Measurements from ENCODE around the gene ZNF844.
"Not testable (repeated sequence)": the region's sequence is repeated elsewhere in the genome, so short reads cannot be mapped to it uniquely, and the experiment has no call there.

ZNF844 gene

DNA sequence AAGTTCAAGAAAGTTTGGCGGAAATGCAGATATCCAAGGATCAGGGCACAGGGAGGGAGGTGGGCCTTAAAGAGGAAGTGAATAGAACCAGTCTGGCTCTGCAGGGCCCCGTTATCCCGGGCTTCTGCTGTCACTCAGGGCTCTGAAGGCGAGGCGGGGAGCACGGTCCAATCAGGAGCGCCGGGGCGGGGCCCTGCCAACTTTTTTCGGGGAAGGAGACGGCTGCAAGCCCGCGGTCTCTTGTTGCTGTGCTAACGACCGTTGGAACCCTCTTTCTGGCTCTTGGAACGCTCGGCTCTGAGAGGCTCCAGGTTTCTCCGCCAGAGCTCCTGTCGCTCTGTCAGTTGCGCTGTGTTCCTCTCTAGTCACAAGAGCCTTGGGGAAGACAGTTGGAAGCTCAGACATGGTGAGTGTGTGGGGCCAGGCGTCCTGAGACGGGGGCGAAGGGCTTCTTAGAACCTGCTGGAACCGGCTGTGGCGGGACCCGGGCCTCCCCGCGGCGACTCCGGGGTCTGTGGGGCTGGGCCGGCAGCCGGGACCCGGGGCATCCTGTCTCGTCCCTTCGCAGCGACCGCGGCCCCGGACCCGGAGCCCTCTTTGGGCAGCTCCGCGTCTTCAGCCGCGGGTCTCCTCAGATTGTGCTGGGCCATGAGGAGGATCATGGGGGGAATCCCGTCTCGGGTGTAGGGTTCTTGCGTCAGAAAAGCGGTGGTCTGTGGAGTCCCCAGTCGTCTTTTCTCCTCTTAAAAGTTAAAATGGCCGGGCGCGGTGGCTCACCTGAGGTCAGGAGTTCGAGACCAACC lies 27.7 kb downstream of the ZNF844 start:
- peak; percentile 97 for DNase-seq (ENCODE audit: low spot score)

DNA sequence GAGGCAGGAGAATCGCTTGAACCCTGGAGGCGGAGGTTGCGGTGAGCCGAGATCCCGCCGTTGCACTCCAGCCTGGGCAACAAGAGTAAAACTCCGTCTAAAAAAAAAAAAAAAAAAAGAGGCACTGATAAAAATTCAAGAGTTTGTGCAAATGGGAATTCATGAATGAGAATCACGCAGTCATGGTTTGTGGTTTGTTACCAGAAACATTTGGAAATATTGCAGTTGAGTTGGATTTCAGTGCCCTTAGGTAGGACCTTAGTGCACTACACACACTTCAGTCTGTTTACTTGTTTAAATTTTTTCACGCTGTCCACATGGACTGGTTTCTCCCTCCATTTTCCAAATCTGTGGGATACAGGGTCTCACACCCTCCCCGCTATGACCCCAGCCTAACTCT lies 28.4 kb downstream of the ZNF844 start:
- peak; percentile 23 for DNase-seq (ENCODE audit: low spot score)

DNA sequence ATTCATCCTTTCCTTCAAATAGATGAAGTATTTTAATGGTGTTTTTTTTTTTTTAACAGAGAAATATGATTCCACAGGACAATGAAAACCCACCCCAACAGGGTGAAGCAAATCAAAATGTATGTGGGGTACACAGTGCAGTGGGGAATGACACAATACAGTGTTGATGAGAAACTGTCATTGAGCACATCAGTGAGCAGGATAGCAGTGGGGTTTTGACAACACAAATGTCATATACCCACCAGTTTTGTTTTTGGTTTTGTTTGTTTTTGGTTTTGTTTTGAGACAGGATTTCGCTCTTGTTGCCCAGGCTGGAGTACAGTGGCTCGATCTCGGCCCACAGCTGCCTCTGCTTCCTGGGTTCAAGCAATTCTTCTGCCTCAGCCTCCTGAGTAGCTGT lies 29.2 kb downstream of the ZNF844 start:
- DNase-seq (ENCODE audit: low spot score) = no peak

DNA sequence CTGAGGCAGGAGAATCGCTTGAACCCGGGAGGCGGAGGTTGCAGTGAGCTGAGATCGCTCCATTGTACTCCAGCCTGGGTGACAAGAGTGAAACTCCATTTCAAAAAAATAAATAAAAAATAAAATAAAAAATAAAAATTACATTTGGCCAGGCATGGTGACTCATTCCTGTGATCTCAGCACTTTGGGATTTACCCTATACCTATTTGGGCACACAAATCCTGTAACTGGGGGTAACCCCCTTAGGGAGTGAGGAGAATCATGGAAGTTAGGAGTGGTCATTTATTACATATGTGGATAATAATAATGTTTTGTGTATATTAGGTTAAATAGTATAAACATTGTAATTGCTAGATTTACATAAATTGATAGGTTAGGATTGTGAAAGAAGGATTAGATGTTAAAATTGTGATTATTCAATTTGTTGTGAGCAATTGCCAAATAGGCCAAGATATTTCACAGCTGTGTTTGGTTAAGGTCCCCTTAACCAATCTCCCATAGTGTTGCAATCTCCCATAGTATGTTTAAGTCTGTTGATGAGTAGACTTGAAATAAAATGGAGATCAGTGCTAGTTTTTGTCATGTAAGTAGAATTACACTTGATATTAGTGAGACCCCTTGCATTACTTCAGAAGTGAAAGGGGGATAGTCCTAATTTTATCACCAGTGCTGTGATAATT lies 30.7 kb downstream of the ZNF844 start:
- peak; percentile 39 for DNase-seq (ENCODE audit: low spot score)

DNA sequence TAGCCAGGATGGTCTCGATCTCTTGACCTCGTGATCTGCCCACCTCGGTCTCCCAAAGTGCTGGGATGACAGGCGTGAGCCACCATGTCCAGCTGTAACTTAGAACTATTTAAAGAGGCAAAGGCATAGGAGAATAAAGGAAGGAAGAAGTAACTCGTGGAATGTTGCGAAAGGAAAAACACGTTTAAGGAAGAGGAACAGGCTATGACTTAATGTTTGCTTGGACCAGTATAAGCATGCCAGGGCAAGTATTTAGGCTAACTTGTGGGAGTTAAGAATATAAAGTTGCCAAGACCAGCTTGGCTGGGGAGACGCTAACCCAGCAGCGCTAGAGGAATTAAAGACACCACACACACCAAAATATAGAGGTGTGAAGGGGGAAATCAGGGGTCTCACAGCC lies 33.5 kb downstream of the ZNF844 start:
- no peak for DNase-seq (ENCODE audit: low spot score)

DNA sequence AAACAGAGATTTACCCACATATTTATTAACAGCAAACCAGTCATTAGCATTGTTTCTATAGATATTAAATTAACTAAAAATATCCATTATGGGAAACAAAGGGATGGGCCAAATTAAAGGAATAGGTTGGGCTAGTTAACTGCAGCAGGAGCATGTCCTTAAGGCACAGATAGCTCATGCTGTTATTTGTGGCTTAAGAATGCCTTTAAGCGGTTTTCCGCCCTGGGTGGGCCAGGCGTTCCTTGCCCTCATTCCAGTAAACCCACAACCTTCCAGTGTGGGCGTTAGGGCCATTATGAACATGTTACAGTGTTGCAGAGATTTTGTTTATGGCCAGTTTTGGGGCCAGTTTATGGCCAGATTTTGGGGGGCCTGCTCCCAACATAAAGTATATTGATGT lies 39.4 kb downstream of the ZNF844 start:
- not testable (repeated sequence) for DNase-seq (ENCODE audit: low spot score)

DNA sequence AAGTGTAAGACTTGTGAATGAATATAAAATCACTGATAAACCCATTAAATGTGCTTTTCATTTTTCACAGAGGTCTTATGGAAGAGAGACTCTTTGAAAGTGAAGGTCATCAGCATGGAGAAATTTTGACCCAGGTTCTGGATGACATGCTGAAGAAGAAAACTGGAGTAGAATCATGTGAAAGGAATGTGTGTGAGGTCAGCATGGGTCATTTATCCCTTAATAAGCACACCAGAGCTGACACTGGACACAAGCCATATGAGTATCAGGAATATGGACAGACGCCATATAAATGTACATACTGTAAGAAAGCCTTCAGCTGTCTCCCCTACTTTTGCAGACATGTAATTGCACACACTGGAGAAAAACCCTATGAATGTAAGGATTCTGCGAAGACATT lies 46.6 kb downstream of the ZNF844 start:
- no peak for DNase-seq (ENCODE audit: low spot score)

DNA sequence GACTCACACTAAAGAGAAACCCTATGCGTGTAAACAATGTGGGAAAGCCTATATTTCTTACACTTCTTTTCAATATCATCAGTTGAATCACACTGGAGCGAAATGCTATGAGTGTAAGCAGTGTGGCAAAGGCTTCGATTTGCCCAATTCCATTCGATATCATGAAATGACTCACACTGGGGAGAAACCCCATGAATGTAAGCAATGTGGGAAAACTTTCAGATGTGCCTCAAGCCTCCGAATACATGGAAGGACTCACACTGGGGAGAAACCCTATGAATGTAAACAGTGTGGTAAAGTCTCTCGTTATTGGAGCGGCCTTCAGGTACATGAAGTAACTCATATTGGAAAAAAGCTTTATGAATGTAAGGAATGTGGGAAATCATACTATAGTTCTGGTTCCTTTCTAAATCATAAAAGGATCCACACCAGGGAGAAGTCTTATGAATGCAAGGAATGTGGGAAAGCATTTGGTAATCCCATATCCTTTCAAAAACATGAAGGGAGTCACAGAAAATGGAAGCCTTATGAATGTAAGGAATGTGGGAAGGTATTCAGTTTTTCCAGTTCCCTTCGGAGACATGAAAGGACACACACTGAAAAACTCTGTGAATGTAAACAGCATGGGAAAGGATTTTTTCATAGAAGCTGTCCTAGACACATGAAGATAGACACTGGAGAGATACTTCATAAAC lies 47.6 kb downstream of the ZNF844 start:
- DNase-seq (ENCODE audit: low spot score) = no peak

DNA sequence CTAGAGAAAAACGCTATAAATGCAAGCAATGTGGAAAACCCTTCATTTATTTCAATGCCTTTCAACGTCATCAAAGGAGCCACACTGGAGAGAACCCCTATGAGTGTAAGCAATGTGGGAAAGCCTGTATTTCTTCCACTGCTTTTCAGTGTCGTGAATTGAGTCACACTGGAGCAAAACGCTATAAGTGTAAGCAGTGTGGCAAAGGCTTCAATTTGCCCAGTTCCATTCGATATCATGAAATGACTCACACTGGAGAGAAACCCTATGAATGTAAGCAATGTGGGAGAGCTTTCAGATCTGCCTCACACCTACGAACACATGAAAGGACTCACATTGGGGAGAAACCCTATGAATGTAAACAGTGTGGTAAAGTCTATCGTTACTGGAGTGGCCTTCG lies 48.2 kb downstream of the ZNF844 start:
- no peak for DNase-seq (ENCODE audit: low spot score)

DNA sequence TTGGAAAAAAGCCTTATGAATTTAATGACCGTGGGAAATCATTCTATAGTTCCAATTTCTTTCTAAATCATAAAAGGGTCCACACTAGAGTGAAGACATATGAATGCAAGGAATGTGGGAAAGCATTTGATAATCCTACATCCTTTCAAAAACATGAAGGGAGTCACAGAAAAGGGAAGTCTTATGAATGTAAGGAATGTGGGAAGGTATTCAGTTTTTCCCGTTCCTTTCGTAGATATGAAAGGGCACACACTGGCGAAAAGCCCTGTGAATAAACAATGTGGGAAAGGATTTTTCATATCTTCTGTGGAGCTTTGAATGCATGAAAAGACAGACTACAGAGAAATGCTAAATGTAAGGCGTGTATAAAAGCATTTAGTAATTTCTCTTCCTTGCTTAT lies 48.6 kb downstream of the ZNF844 start:
- no peak for DNase-seq (ENCODE audit: low spot score)

DNA sequence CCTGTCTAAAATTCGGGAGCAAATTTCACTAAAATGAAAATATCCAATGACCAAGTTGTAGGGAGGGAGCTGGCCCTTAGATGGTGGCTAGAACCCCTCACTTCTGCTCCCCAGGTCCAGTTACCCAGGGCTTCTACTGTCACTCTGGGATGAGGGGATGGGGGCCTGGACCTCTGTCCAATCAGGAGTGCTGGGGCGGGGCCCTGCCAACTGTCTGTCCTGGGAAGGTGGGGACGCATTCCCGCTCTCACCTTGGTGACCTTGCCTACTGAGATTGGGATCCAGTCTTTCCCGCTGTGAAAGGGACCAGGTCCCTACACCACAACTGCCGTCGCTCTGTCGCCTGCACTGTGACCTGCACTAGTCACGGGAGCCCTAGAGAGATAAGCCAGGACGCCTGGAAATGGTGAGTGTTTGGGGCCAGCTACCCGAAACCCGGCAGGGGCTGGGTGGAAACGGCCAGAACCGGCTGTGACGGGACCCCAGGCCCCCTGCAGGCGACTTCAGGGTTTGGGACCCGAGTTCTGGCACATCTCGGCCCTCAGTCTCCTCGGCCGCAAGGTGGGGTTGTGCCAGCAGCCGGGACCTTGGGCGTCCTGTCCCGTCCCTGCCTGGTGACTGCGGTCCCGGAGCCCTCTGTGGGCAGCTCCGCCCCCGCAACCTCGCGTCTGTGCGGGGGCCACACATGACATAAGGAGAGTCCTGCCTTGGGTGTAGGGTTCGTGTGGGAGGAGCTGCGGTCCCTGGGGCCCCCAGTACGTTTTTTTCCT lies 52.9 kb downstream of the ZNF844 start:
- DNase-seq (ENCODE audit: low spot score) = no peak

DNA sequence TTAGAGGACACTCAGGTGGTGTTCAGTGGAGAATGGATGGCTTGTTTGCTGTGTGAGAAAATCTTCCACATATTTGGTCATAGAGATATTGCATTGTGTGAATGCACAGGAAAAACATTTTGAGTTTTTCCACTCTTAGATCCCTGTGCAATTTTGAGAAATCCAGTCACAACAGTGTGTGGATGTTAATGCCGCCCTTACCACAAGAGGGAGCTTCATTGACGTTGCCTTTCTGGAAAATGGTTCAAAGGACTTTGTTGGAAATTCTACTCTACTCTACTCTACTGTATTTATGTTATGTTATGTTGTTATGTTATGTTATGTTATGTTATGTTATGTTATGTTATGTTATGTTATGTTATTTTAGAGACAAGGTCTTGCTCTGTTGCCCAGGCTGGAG lies 62.2 kb downstream of the ZNF844 start:
- DNase-seq (ENCODE audit: low spot score) = peak; percentile 50
